C4-2B (cell line): ENCODE measurements around the gene MINDY4.

ENCODE experiments used
- CTCF ChIP-seq: fragments of 450-650 bp; conservative IDR thresholded peaks from 2 replicates; pipeline ENCODE4 v1.5.1; 2017; ENCODE audit warnings: mild to moderate bottlenecking
- ZFX ChIP-seq: fragments of 450-650 bp; IDR thresholded peaks from 2 replicates; pipeline ENCODE4 v1.6.1; 2017

- no peak for TF ChIP-seq CTCF
- no peak for TF ChIP-seq ZFX
These were observed 46.2 kb downstream of the MINDY4 start for GRCh38 chr7:30817371-30817767.
